ENCODE measurements around the gene DNAJC3. TPM values are rescaled to one million over a fixed set of nuclear protein-coding genes. Genes with fewer than 3 reads are reported as not detected.

The DNAJC3 gene
- total and polyA plus RNA-seq, 2 of the 8 experiments (the other 6 are each of a cell fraction or from before 2014, with no cell fraction given), result 4.3 to 24.1 TPM

DNA sequence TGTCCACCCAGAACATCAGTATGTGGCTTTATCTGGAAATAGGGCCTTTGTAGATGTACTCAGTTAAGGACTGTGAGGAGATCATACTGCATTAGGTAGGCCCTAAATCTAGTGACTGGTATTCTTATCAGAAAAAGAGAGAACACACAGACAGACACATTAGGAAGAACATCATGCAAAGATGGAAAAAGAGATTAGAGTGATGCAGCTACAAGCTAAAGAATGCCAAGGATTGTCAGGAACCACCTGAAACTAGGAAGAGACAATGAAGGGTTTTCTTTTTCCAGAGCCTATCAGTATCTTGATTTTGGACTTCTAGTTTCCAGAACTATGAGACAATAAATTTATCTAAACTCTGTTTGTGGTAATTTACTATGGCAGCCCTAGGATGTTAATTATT is 17.4 kb upstream of the DNAJC3 start:
- ChIA-PET CTCF (ENCODE audit: partially characterized antibody) (interaction anchor here (0.6 to 2.6 kb wide), 3 partner anchors 19 to 45 kb away, joined by 3 to 23 read pairs (median 3); no protein-coding TSS in a partner anchor), POLR2A (ENCODE audit: partially characterized antibody) (no interaction called here)
- Histone ChIP-seq H2BK12ac (ENCODE audit: low read depth, low read length) (no peak overlapping the region), H4K91ac (replicated peaks; ENCODE audit: insufficient read length, low read length) (no peak overlapping the region), H3K56ac (replicated peaks; ENCODE audit: insufficient read length, low read depth, low read length) (no peak overlapping the region), H2BK15ac (ENCODE audit: low read length) (no peak overlapping the region), H2BK20ac (ENCODE audit: low read length) (no peak overlapping the region), H2BK120ac (replicated peaks; ENCODE audit: low read depth, low read length) (no peak overlapping the region), H4K8ac (ENCODE audit: extremely low read depth, insufficient read depth, low read length) (no peak overlapping the region), H3K4ac (replicated peaks; ENCODE audit: insufficient read length, low read depth, low read length) (no peak overlapping the region), H3K79me2 (ENCODE audit: control insufficient read depth in 1 of 2, insufficient read depth in 2 of 2, low read length in 2 of 2) (no peaks in the 10 kb centered on the region), H3K27ac (ENCODE audit: low read depth, low read length) (no peak overlapping the region), H3K18ac (ENCODE audit: extremely low read depth, low read length) (no peak overlapping the region), H4K20me1 (replicated peaks in 1 of 2; ENCODE audit: control insufficient read depth in 1 of 2, insufficient read depth in 2 of 2, low read length in 2 of 2) (no peaks in the 10 kb centered on the region), H3K36me3 (ENCODE audit: control insufficient read depth in 2 of 4, insufficient read depth in 4 of 4, low read length in 3 of 4) (no peaks in the 10 kb centered on the region), H4K5ac (ENCODE audit: insufficient read length, low read depth, low read length) (no peak overlapping the region), H3K14ac (ENCODE audit: insufficient read length) (no peak overlapping the region), H3K4me2 (ENCODE audit: insufficient read depth in 1 of 2, low read depth in 2 of 2, low read length in 2 of 2) (no peak overlapping the region), H3K4me1 (replicated peaks in 1 of 4; ENCODE audit: control insufficient read depth in 3 of 4, insufficient read depth in 4 of 4, low read length in 3 of 4) (no peaks in the 10 kb centered on the region), H3K9ac (replicated peaks in 1 of 4; ENCODE audit: extremely low read depth in 1 of 4, low read depth in 3 of 4, low read length in 3 of 4) (no peak overlapping the region), H3K27me3 (replicated peaks in 1 of 4; ENCODE audit: control insufficient read depth in 3 of 4, extremely low read depth in 1 of 4, insufficient read depth in 3 of 4, low read length in 3 of 4) (no peaks in the 10 kb centered on the region; a peak in 1 of 7 replicates), H2AFZ (ENCODE audit: low read length) (no peak overlapping the region), H3K23me2 (ENCODE audit: low read depth, low read length) (no peaks in the 10 kb centered on the region; the same call in 1 of the 2 replicates), H2BK5ac (ENCODE audit: low read depth, low read length) (no peak overlapping the region), H3K79me1 (ENCODE audit: low read depth, low read length) (no peaks in the 10 kb centered on the region), H3K4me3 (ENCODE audit: extremely low read depth in 1 of 4, insufficient read depth in 2 of 4, low read depth in 3 of 4, low read length in 4 of 4) (no peak overlapping the region), H3K23ac (ENCODE audit: insufficient read length) (no peak overlapping the region), H2AK5ac (ENCODE audit: low read depth, low read length) (no peak overlapping the region), H3K9me3 (ENCODE audit: insufficient read depth in 2 of 2, low read depth in 1 of 2, low read length in 1 of 2) (no peaks in the 10 kb centered on the region; a peak in 1 of 4 replicates)
- DNase-seq (ENCODE audit: low read depth in 1 of 2, low spot score in 2 of 2) (no peak), FAIRE-seq (no peak)
- TF ChIP-seq GTF2F1 (IDR thresholded peaks at IDR 0.05; ENCODE audit: borderline replicate concordance, low read depth, low read length), result no peak
- TF ChIP-seq, protein P1, sequence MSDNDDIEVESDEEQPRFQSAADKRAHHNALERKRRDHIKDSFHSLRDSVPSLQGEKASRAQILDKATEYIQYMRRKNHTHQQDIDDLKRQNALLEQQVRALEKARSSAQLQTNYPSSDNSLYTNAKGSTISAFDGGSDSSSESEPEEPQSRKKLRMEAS (IDR thresholded peaks at IDR 0.05), result no peak
- TF ChIP-seq SP2 (IDR thresholded peaks at IDR 0.05; ENCODE audit: low read length), result no peak
- TF ChIP-seq TBP (IDR thresholded peaks at IDR 0.05; ENCODE audit: low read depth, low read length), result no peak
- no peak for TF ChIP-seq EGR1 (IDR thresholded peaks at IDR 0.05; ENCODE audit: borderline replicate concordance, low read depth, low read length)
- TF ChIP-seq, protein P2, sequence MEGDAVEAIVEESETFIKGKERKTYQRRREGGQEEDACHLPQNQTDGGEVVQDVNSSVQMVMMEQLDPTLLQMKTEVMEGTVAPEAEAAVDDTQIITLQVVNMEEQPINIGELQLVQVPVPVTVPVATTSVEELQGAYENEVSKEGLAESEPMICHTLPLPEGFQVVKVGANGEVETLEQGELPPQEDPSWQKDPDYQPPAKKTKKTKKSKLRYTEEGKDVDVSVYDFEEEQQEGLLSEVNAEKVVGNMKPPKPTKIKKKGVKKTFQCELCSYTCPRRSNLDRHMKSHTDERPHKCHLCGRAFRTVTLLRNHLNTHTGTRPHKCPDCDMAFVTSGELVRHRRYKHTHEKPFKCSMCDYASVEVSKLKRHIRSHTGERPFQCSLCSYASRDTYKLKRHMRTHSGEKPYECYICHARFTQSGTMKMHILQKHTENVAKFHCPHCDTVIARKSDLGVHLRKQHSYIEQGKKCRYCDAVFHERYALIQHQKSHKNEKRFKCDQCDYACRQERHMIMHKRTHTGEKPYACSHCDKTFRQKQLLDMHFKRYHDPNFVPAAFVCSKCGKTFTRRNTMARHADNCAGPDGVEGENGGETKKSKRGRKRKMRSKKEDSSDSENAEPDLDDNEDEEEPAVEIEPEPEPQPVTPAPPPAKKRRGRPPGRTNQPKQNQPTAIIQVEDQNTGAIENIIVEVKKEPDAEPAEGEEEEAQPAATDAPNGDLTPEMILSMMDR (IDR thresholded peaks at IDR 0.05; ENCODE audit: control extremely low read depth in 1 of 3, insufficient read depth in 1 of 3, low read depth in 1 of 3, low read length in 3 of 3), result no peak
- no peak for TF ChIP-seq BCL11A (IDR thresholded peaks at IDR 0.05; ENCODE audit: low read depth in 2 of 2, low read length in 2 of 2)
